Activated naive CD8-positive, alpha-beta T cell treated with anti-CD3 and anti-CD28 coated beads, Interleukin-2, amount 10 ng/mL, durations not matched to agents 7 days and 5 days (primary cell): Measurements from ENCODE around the gene TSC22D2. TPM values are rescaled to one million over a fixed set of nuclear protein-coding genes. Genes with fewer than 3 reads are reported as not detected.
A peak's percentile ranks its signal among the peaks of the same experiment; 100 is the strongest.
"Not testable (repeated sequence)": the region's sequence is repeated elsewhere in the genome, so short reads cannot be mapped to it uniquely, and the experiment has no call there.

Source experiments
- ATAC-seq: fragments of 150-1000 bp; cut with Tn5 transposase; one replicate; pipeline ENCODE4 v1.10.0; 2021; ENCODE audit warnings: low read depth, moderate library complexity
- POLR2A ChIA-PET: fragments of 350-600 bp; sonication (Branson Sonifier 250); formaldehyde crosslinking; loops from one replicate; lab custom pipeline; 2021; ENCODE audit warnings: antibody characterized with exemption; lab: Charles Lee
- DNase-seq: peaks from one replicate; pipeline ENCODE4 v3.0.0; 2021
- H3K27ac Mint-ChIP-seq: one replicate; pipeline ENCODE4 v1.8.0; 2022; ENCODE audit warnings: mild to moderate bottlenecking, mixed read lengths
- H3K27me3 Mint-ChIP-seq: one replicate; pipeline ENCODE4 v1.8.0; 2022; ENCODE audit warnings: mild to moderate bottlenecking, moderate library complexity, mixed read lengths
- H3K36me3 Mint-ChIP-seq: one replicate; pipeline ENCODE4 v1.8.0; 2021; ENCODE audit warnings: mild to moderate bottlenecking, mixed read lengths
- H3K4me1 Mint-ChIP-seq: one replicate; pipeline ENCODE4 v1.8.0; 2021; ENCODE audit warnings: mixed read lengths
- H3K4me3 Mint-ChIP-seq: one replicate; pipeline ENCODE4 v1.8.0; 2022; ENCODE audit warnings: mild to moderate bottlenecking, moderate library complexity, mixed read lengths
- H3K9me3 Mint-ChIP-seq: one replicate; pipeline ENCODE4 v1.8.0; 2021; ENCODE audit warnings: mixed read lengths
- total RNA-seq, 2 experiments: library from RNA; stranded (reverse); gene quantifications; one replicate each; pipeline ENCODE4 v1.2.3, GENCODE V29; 2021

The TSC22D2 gene
- total RNA-seq, 2 experiments from 2014 or later = 15.5 to 15.8 TPM

DNA sequence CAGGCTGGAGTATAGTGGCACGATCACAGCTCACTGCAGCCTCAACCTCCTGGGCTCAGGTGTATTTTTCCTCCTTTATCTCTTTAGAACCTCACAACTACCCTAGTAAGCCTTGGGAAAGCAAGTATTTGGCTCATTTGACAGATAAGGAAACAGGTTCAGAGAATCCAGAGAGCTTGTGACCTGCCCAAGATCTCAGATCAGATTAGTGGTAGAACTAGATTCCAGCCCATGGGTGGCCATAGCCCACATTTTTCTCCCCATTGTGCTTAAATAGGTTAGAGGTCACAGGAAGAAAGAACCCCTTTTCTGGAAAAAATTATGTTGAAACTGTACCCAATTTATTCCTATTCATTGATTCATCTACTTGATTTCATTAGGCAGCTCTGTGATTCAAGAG is 64.3 kb downstream of the TSC22D2 start:
- H3K36me3 Mint-ChIP-seq = no peaks in the 10 kb centered on the region
- H3K4me1 Mint-ChIP-seq = no peaks in the 10 kb centered on the region
- POLR2A ChIA-PET = no interaction called here
- peaks cover 3% of the 10 kb centered on the region for H3K9me3 Mint-ChIP-seq
- no peaks in the 10 kb centered on the region for H3K27me3 Mint-ChIP-seq
- ATAC-seq = no peak
- H3K4me3 Mint-ChIP-seq = no peak overlapping the region
- H3K27ac Mint-ChIP-seq = no peak overlapping the region
- DNase-seq = no peak

DNA sequence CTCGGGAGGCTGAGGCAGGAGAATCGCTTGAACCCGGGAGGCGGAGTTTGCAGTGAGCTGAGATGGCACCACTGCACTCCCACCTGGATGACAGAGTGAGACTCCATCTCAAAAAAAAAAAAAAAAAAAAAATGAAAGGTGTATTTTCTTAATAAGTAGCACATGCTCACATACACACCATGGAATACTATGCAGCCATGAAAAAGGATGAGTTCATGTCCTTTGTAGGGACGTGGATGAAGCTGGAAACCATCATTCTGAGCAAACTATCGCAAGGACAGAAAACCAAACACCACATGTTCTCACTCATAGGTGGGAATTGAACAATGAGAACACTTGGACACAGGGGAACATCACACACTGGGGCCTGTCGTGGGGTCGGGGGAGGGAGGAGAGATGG is 65.1 kb downstream of the TSC22D2 start:
- H3K27ac Mint-ChIP-seq, POLR2A ChIA-PET, ATAC-seq, H3K4me1 Mint-ChIP-seq, H3K27me3 Mint-ChIP-seq, H3K9me3 Mint-ChIP-seq, H3K4me3 Mint-ChIP-seq, DNase-seq, H3K36me3 Mint-ChIP-seq: not testable (repeated sequence)

DNA sequence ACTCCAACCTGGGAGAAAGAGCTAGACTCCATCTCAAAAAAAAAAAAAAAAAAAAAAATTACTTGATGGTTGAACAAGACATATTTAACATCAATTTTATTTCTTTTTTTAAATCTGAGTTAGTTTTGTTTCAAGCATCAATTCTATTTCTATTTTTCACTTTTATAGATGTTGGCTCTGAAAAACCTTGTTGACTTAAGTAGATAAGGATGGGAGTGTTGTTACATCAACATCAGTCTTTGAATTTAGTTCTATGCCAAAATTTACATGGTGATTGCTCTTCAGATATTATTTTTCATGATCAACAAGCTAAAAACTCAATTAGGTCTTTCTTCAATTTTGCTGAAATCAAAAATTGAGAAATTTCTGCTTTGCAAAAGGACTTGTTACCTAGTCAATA is 71.3 kb downstream of the TSC22D2 start:
- Mint-ChIP-seq H3K4me3 (no peak overlapping the region), H3K27me3 (no peaks in the 10 kb centered on the region), H3K9me3 (peaks cover 3% of the 10 kb centered on the region), H3K27ac (no peak overlapping the region), H3K36me3 (peaks cover 2% of the 10 kb centered on the region), H3K4me1 (no peaks in the 10 kb centered on the region)
- POLR2A ChIA-PET = no interaction called here
- DNase-seq = no peak
- ATAC-seq = no peak

GRCh38 chr3:150480877-150481276 is 72.8 kb downstream of the TSC22D2 start:
- H3K9me3 Mint-ChIP-seq = peaks cover 5% of the 10 kb centered on the region
- no peaks in the 10 kb centered on the region for H3K4me1 Mint-ChIP-seq
- H3K27ac Mint-ChIP-seq = no peak overlapping the region
- no peak for ATAC-seq
- H3K4me3 Mint-ChIP-seq = no peak overlapping the region
- no peak for DNase-seq
- POLR2A ChIA-PET = no interaction called here
- no peaks in the 10 kb centered on the region for H3K27me3 Mint-ChIP-seq
- H3K36me3 Mint-ChIP-seq = peaks cover 2% of the 10 kb centered on the region

GRCh38 chr3:150483226-150483625 is 75.1 kb downstream of the TSC22D2 start:
- no peak overlapping the region for H3K4me3 Mint-ChIP-seq
- ATAC-seq (no peak), DNase-seq (no peak)
- no peak overlapping the region for H3K27ac Mint-ChIP-seq
- peaks cover 3% of the 10 kb centered on the region for H3K36me3 Mint-ChIP-seq
- H3K9me3 Mint-ChIP-seq = peaks cover 9% of the 10 kb centered on the region
- no peaks in the 10 kb centered on the region for H3K27me3 Mint-ChIP-seq
- H3K4me1 Mint-ChIP-seq = no peaks in the 10 kb centered on the region
- POLR2A ChIA-PET = no interaction called here

DNA sequence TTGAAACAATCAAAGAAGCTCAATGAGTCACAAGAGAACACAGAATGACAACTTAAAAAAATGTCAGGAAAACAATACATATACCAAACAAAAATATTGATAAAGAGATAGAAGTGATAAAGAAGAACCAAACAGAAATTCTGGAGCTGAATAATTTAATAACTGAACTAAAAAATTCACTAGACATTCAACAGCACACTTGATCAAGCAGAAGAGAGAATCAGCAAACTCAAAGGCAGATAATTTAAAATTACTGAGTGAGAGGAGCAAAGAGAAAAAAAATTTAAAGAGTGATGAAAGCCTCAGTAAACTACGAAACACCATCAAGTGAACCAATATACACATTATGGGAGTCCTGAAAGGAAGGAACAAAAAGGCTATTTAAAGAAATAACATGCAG is 76.3 kb downstream of the TSC22D2 start:
- H3K4me3 Mint-ChIP-seq = no peak overlapping the region
- H3K36me3 Mint-ChIP-seq = peaks cover 3% of the 10 kb centered on the region
- H3K9me3 Mint-ChIP-seq = peaks cover 9% of the 10 kb centered on the region
- no peak overlapping the region for H3K27ac Mint-ChIP-seq
- DNase-seq (no peak), ATAC-seq (no peak)
- H3K4me1 Mint-ChIP-seq = no peaks in the 10 kb centered on the region
- no peaks in the 10 kb centered on the region for H3K27me3 Mint-ChIP-seq
- POLR2A ChIA-PET = no interaction called here

GRCh38 chr3:150488867-150489266 is 80.8 kb downstream of the TSC22D2 start:
- Mint-ChIP-seq H3K4me3 (no peak overlapping the region), H3K9me3 (peaks cover 9% of the 10 kb centered on the region), H3K36me3 (peaks cover 1% of the 10 kb centered on the region), H3K27ac (no peak overlapping the region), H3K27me3 (no peaks in the 10 kb centered on the region), H3K4me1 (no peaks in the 10 kb centered on the region)
- no peak for DNase-seq
- POLR2A ChIA-PET = no interaction called here
- ATAC-seq = no peak

GRCh38 chr3:150490277-150490986 is 82.3 kb downstream of the TSC22D2 start:
- DNase-seq (no peak), ATAC-seq (no peak)
- H3K36me3 Mint-ChIP-seq = peaks cover 1% of the 10 kb centered on the region
- H3K4me3 Mint-ChIP-seq = no peak overlapping the region
- POLR2A ChIA-PET = no interaction called here
- H3K27me3 Mint-ChIP-seq = no peaks in the 10 kb centered on the region
- H3K27ac Mint-ChIP-seq = no peak overlapping the region
- peaks cover 4% of the 10 kb centered on the region for H3K9me3 Mint-ChIP-seq
- H3K4me1 Mint-ChIP-seq = no peaks in the 10 kb centered on the region

DNA sequence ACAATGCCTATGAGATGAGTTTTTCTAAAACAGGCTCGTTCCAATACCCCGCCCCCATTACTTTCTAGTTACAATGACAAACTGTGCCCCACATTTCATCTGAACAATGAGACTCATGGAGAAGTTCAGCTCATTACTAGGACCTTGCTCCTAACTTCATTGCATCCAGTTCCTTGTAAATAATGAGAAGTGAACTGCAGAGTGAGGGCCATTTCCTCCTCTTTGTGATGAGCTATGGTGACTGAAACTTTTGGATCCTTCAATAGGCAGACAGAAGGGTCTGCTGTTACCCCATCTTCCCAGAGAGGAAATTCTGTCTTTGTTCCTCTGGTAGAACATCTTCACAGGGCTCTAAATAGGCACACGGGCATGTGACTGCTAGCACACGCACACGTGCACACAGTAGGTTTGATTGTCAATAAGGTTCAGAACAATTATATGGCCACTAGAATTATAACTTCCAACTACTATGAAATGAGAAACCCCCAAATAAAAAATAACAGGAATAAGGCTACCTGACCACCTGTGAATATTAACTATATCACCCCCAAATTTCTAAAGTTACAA is 86.4 kb downstream of the TSC22D2 start:
- no peaks in the 10 kb centered on the region for H3K9me3 Mint-ChIP-seq
- no peak overlapping the region for H3K27ac Mint-ChIP-seq
- H3K4me1 Mint-ChIP-seq = no peaks in the 10 kb centered on the region
- POLR2A ChIA-PET = interaction anchor here (0.7 kb wide), 1 partner anchor 806 kb away, joined by 6 read pairs; no protein-coding TSS in a partner anchor
- no peak for DNase-seq
- H3K4me3 Mint-ChIP-seq = no peak overlapping the region
- H3K27me3 Mint-ChIP-seq = no peaks in the 10 kb centered on the region
- no peaks in the 10 kb centered on the region for H3K36me3 Mint-ChIP-seq
- ATAC-seq = no peak

- Mint-ChIP-seq H3K27me3 (no peaks in the 10 kb centered on the region), H3K4me1 (no peaks in the 10 kb centered on the region), H3K27ac (no peak overlapping the region), H3K36me3 (no peaks in the 10 kb centered on the region), H3K9me3 (no peaks in the 10 kb centered on the region), H3K4me3 (no peak overlapping the region)
- DNase-seq (no peak), ATAC-seq (no peak)
- POLR2A ChIA-PET = interaction anchor here (1.0 kb wide), 1 partner anchor 84 kb away, joined by 3 read pairs; no protein-coding TSS in a partner anchor
Observed at GRCh38 chr3:150495149-150495548, 87.1 kb downstream of the TSC22D2 start.

- H3K27ac Mint-ChIP-seq = no peak overlapping the region
- POLR2A ChIA-PET = interaction anchor here (0.6 to 1.0 kb wide), 2 partner anchors 84 to 86 kb away, joined by 3 to 4 read pairs; no protein-coding TSS in a partner anchor
- H3K4me3 Mint-ChIP-seq = no peak overlapping the region
- no peaks in the 10 kb centered on the region for H3K4me1 Mint-ChIP-seq
- no peaks in the 10 kb centered on the region for H3K36me3 Mint-ChIP-seq
- DNase-seq = no peak
- peak; percentile 52 for ATAC-seq
- no peaks in the 10 kb centered on the region for H3K27me3 Mint-ChIP-seq
- H3K9me3 Mint-ChIP-seq = no peaks in the 10 kb centered on the region
Observed at GRCh38 chr3:150495563-150496168, 87.6 kb downstream of the TSC22D2 start.

DNA sequence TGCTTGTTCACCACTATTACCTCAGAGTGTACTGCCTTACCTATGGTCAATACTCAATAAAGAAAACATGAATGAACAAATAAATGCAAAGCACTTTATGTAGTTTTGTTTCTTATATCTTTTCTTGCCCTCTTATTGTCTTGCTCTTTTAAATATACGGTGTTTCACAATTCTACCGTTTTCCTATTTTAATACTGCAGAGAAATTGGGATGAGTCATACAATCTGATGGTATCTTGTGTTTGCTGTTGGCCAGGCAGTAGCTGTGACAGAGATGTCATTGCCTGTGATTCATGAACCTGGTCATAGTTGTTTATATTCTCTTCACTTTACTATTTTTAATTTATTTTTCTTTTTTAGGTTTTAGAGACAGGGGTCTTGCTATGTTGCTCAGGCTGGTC is 89.9 kb downstream of the TSC22D2 start:
- H3K36me3 Mint-ChIP-seq = peaks cover 5% of the 10 kb centered on the region
- H3K9me3 Mint-ChIP-seq = peaks cover 6% of the 10 kb centered on the region
- H3K4me3 Mint-ChIP-seq = no peak overlapping the region
- H3K27me3 Mint-ChIP-seq = no peaks in the 10 kb centered on the region
- POLR2A ChIA-PET = no interaction called here
- no peak overlapping the region for H3K27ac Mint-ChIP-seq
- no peak for ATAC-seq
- no peak for DNase-seq
- H3K4me1 Mint-ChIP-seq = no peaks in the 10 kb centered on the region

DNA sequence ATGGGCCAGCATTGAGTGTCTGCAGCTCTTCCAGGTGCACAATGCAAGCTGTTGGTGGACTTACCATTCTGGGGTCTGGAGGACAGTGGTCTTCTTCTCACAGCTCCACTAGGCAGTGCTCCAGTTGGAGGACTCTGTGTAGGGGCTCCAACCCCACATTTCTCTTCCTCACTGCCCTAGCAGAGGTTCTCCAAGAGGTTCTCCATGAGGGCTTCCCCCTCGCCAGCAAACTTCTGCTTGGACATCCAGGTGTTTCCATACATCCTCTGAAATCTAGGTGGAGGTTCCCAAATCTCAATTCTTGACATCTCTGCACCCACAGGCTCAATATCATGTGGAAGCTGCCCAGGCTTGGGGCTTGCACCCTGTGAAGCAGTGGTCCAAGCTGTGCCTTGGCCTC is 92.9 kb downstream of the TSC22D2 start:
- H3K4me1 Mint-ChIP-seq, DNase-seq, H3K27ac Mint-ChIP-seq, H3K27me3 Mint-ChIP-seq, ATAC-seq, H3K36me3 Mint-ChIP-seq, H3K4me3 Mint-ChIP-seq, POLR2A ChIA-PET, H3K9me3 Mint-ChIP-seq: not testable (repeated sequence)
